Prostate gland (tissue), 2 donors: ENCODE results near the gene AGXT2. TPM values are rescaled to one million over a fixed set of nuclear protein-coding genes. Genes with fewer than 3 reads are reported as not detected.
"Not testable (repeated sequence)": the region's sequence is repeated elsewhere in the genome, so short reads cannot be mapped to it uniquely, and the experiment has no call there.

Experiments
- DNase-seq: peaks from one replicate; pipeline ENCODE4 v3.0.0-alpha.2; 2019; ENCODE audit warnings: low spot score
- H3K27ac ChIP-seq, 2 donors: fragments of 200-600 bp; sonication (generic); 2 replicates each; pipeline ENCODE4 v1.5.1; 2017 to 2019
- H3K27me3 ChIP-seq: fragments of 200-600 bp; sonication (generic); replicated peaks from 2 replicates; pipeline ENCODE4 v1.5.1; 2019; ENCODE audit not compliant: insufficient read depth
- H3K36me3 ChIP-seq, 2 donors: fragments of 200-600 bp; sonication (generic); 1 replicate in 1 of 2; 2 replicates in 1 of 2; pipeline versions ENCODE4 v1.5.1 to v1.8.1; 2017 to 2019
- H3K4me1 ChIP-seq: fragments of 200-600 bp; sonication (generic); replicated peaks from 2 replicates; pipeline ENCODE4 v1.5.1; 2019
- H3K4me3 ChIP-seq, 2 donors: fragments of 200-600 bp; sonication (generic); 2 replicates each; pipeline ENCODE4 v1.5.1; 2017 to 2019
- H3K9me3 ChIP-seq: fragments of 200-600 bp; sonication (generic); 2 replicates; pipeline ENCODE4 v1.5.1; 2017
- CTCF ChIP-seq, 4 experiments: fragments of 200-600 bp in 2 of 4; fragments of 450-650 bp in 2 of 4; sonication (generic) in 2 of 4; IDR thresholded peaks; 1 replicate in 3 of 4; 2 replicates in 1 of 4; pipeline ENCODE4 v1.5.1; 2016 to 2019; ENCODE audit warnings: antibody characterized with exemption in 4 of 4, mild to moderate bottlenecking in 2 of 4, moderate library complexity in 2 of 4
- POLR2A ChIP-seq: fragments of 450-650 bp; IDR thresholded peaks from one replicate; pipeline ENCODE4 v1.6.1; 2016; ENCODE audit warnings: antibody characterized with exemption, mild to moderate bottlenecking
- POLR2AphosphoS5 ChIP-seq: sonication (generic); formaldehyde crosslinking; IDR thresholded peaks from one replicate; pipeline ENCODE4 v1.6.1; 2017; ENCODE audit warnings: antibody characterized with exemption
- WGBS: methylation state at CpG from one replicate; pipeline ENCODE4 v1.1.5; 2018; 5-methylcytosine and 5-hydroxymethylcytosine counted together
- intact Hi-C: fragments of 100-400 bp; cut with DNase I; formaldehyde crosslinking; loops from one replicate; pipeline ENCODE4 v1.14.2; 2022
- total RNA-seq, 2 donors: library from RNA; depleted of rRNA; stranded (reverse); fragments of >200 nt; gene quantifications; one replicate each; pipeline ENCODE4 v1.1.0, GENCODE V29; 2016

AGXT2 gene
- total RNA-seq, 2 donors from 2014 or later = not detected

DNA sequence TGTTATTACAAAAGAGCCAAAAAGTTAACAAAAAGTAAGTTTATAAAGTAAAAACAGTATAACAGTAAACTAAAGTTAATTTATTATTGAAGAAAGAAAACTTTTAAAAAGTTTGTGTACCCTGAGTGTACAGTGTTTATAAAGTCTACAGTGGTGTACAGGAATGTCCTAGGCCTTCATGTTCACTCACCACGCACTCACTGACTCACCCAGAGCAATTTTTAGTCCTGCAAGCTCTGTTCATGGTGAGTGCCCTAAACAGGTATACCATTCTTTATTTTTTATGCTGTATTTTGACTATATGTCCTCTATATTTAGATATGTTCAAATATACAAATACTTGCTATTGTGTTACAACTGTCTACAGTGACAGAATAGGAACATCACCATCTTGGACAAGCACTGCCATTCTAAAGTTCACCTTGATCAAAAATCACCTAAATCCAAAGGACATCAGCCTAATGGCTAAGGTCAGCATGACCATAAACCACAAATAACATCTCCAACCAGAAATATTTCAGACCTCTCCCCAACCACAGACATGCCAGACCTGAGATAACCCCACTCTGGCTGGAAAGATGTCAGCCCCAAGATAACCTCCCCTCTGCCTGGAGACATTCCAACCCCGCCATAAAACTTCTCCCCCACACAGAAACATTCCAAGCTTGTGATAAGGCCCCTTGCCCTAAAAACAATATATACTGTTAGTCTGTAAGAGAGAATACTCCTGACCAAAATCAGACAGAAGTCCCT is 56.1 kb downstream of the AGXT2 start:
- Histone ChIP-seq H3K36me3 (no peaks in the 10 kb centered on the region), H3K27me3 (no peaks in the 10 kb centered on the region), H3K4me1 (no peaks in the 10 kb centered on the region), H3K9me3 (no peaks in the 10 kb centered on the region), H3K4me3 (no peak overlapping the region), H3K27ac (no peak overlapping the region)
- WGBS = 88% methylated on average over 2 of the region's 2 CpGs
- no peak for DNase-seq
- intact Hi-C loops = no loop called here
- TF ChIP-seq POLR2AphosphoS5 (no peak), CTCF (IDR thresholded peaks at IDR 0.05) (no peak), POLR2A (no peak)

GRCh38 chr5:34986965-34987364 is 60.8 kb downstream of the AGXT2 start:
- H3K4me3 ChIP-seq = no peak overlapping the region
- 85% methylated on average over 1 of the region's 1 CpG for WGBS
- no peaks in the 10 kb centered on the region for H3K9me3 ChIP-seq
- H3K27ac ChIP-seq = no peak overlapping the region
- H3K27me3 ChIP-seq = no peaks in the 10 kb centered on the region
- H3K36me3 ChIP-seq = no peaks in the 10 kb centered on the region
- TF ChIP-seq POLR2A (no peak), POLR2AphosphoS5 (no peak), CTCF (IDR thresholded peaks at IDR 0.05) (no peak)
- no peak for DNase-seq
- intact Hi-C loops = no loop called here
- H3K4me1 ChIP-seq = no peaks in the 10 kb centered on the region

- no peaks in the 10 kb centered on the region for H3K9me3 ChIP-seq
Observed at GRCh38 chr5:34982823-34983222, 64.9 kb downstream of the AGXT2 start.

GRCh38 chr5:34978681-34979080 is 69.1 kb downstream of the AGXT2 start:
- intact Hi-C loops = no loop called here
- Histone ChIP-seq H3K4me1 (no peaks in the 10 kb centered on the region), H3K27ac (no peak overlapping the region), H3K36me3 (no peaks in the 10 kb centered on the region), H3K9me3 (no peaks in the 10 kb centered on the region), H3K27me3 (no peaks in the 10 kb centered on the region), H3K4me3 (no peak overlapping the region)
- no peak for DNase-seq
- no peak for TF ChIP-seq POLR2AphosphoS5
- WGBS = 66% methylated on average over 4 of the region's 4 CpGs

More at GRCh38 chr5:34982823-34983222, 64.9 kb downstream of the AGXT2 start:
- TF ChIP-seq CTCF (IDR thresholded peaks at IDR 0.05) (no peak), POLR2A (no peak), POLR2AphosphoS5 (no peak)
- H3K4me3 ChIP-seq = no peak overlapping the region
- H3K4me1 ChIP-seq = no peaks in the 10 kb centered on the region
- WGBS = 89% methylated on average over 4 of the region's 4 CpGs
- no peaks in the 10 kb centered on the region for H3K36me3 ChIP-seq
- no peak overlapping the region for H3K27ac ChIP-seq
- intact Hi-C loops = no loop called here
- DNase-seq = no peak
- no peaks in the 10 kb centered on the region for H3K27me3 ChIP-seq

DNA sequence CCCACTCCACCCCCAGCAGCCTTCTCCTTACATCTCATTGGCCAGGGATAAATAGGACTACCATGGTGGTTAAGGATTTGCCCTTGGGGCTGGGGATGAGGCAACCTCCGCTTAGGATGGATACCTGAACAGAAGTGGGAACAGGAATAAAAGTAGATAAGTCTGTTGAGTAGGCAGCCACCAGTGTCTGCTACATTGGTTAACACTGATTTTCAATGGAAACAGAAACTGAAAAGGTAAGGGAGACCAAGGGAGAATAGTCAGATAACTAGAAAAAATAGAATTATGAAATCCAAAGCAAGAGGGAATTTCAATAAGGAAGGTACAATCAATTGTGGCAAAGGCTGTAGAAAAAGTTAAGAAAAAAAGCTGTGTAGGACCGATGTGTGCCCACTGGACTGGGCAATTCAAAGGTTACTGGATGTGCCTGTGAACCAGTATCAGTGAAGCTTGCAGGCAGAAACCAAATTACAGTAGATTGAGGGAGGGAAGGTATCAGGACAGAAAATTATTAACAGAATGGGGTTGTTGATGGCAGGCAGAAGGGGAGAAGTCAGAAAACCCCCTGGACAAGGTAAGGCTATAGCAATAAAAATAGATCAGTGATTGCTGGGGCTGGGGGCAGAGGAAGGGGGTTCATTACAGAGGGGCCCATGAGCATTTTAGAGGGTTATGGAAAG is 69.7 kb downstream of the AGXT2 start:
- H3K4me1 ChIP-seq = no peaks in the 10 kb centered on the region
- H3K9me3 ChIP-seq = no peaks in the 10 kb centered on the region
- no peak for DNase-seq
- no peak for TF ChIP-seq POLR2AphosphoS5
- no peak for TF ChIP-seq POLR2A
- 48% methylated on average over 2 of the region's 2 CpGs for WGBS
- no peak overlapping the region for H3K27ac ChIP-seq
- no peak overlapping the region for H3K4me3 ChIP-seq
- no peaks in the 10 kb centered on the region for H3K27me3 ChIP-seq
- H3K36me3 ChIP-seq = no peaks in the 10 kb centered on the region
- intact Hi-C loops = no loop called here

DNA sequence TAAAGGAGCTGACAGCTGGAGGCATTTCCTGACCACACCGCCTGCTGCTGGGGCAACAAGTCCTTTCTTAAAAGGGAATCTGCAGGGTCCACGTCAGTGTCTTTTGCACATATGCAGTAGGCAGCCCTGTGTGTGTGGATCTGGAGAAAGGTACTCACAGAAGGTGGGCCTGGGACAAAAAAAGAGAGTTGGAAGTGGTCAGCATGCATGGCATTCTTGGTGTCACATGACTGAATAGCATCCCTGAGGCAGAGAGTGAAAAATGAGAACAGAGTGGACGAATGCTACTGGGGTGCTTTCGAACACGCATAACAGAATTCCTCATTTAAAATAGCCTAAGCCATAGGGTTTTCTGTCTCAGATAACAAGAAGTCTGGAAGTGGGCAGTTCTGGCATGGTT is 71.4 kb downstream of the AGXT2 start:
- H3K4me1 ChIP-seq = no peaks in the 10 kb centered on the region
- DNase-seq = no peak
- intact Hi-C loops = no loop called here
- no peak for TF ChIP-seq POLR2AphosphoS5
- no peak for TF ChIP-seq CTCF (IDR thresholded peaks at IDR 0.05)
- no peak for TF ChIP-seq POLR2A
- H3K27ac ChIP-seq = no peak overlapping the region
- no peaks in the 10 kb centered on the region for H3K9me3 ChIP-seq
- WGBS = 92% methylated on average over 5 of the region's 5 CpGs
- H3K27me3 ChIP-seq = no peaks in the 10 kb centered on the region
- H3K36me3 ChIP-seq = no peaks in the 10 kb centered on the region
- no peak overlapping the region for H3K4me3 ChIP-seq

- H3K9me3 ChIP-seq, H3K27ac ChIP-seq, H3K36me3 ChIP-seq, H3K27me3 ChIP-seq, intact Hi-C loops, DNase-seq, H3K4me3 ChIP-seq, H3K4me1 ChIP-seq: not testable (repeated sequence)
- 86% methylated on average over 4 of the region's 4 CpGs for WGBS
Observed at GRCh38 chr5:34971655-34972054, 76.1 kb downstream of the AGXT2 start.
